MM.1S (cell line): ENCODE measurements around the gene LDB1.

Experiments
- DNase-seq: peaks from one replicate; pipeline ENCODE4 v3.0.0-alpha.2; 2015
- H2AFZ ChIP-seq: fragments of 300-600 bp; sonication (generic); 2 replicates; pipeline ENCODE4 v1.6.0; 2016; ENCODE audit warnings: antibody characterized with exemption, low read length
- H3F3A ChIP-seq: fragments of 300-600 bp; sonication (generic); 2 replicates; pipeline ENCODE4 v1.6.1; 2016; ENCODE audit warnings: mild to moderate bottlenecking, antibody characterized with exemption, low read length, moderate library complexity, mixed read lengths; ENCODE audit not compliant: insufficient read depth
- H3K27ac ChIP-seq: fragments of 300-600 bp; sonication (generic); 2 replicates; pipeline ENCODE4 v1.5.1; 2016; ENCODE audit warnings: mild to moderate bottlenecking, low read length
- H3K27me3 ChIP-seq: fragments of 300-600 bp; sonication (generic); replicated peaks from 2 replicates; pipeline ENCODE4 v1.6.0; 2016; ENCODE audit warnings: low read length; ENCODE audit not compliant: insufficient read depth
- H3K36me3 ChIP-seq: fragments of 300-600 bp; sonication (generic); replicated peaks from 2 replicates; pipeline ENCODE4 v1.6.1; 2016; ENCODE audit warnings: mild to moderate bottlenecking, low read length, mixed read lengths; ENCODE audit not compliant: insufficient read depth
- H3K4me1 ChIP-seq: fragments of 300-600 bp; sonication (generic); 2 replicates; pipeline ENCODE4 v1.6.1; 2016; ENCODE audit warnings: low read length, mixed read lengths
- H3K4me2 ChIP-seq: fragments of 300-600 bp; sonication (generic); 2 replicates; pipeline ENCODE4 v1.6.0; 2016; ENCODE audit warnings: low read depth, low read length
- H3K4me3 ChIP-seq: fragments of 300-600 bp; sonication (generic); 2 replicates; pipeline ENCODE4 v1.5.1; 2016; ENCODE audit warnings: low read length, mixed read lengths
- H3K79me2 ChIP-seq: fragments of 300-600 bp; sonication (generic); 2 replicates; pipeline ENCODE4 v1.6.1; 2016; ENCODE audit warnings: mixed run types, low read length, mixed read lengths
- H3K9ac ChIP-seq: fragments of 300-600 bp; sonication (generic); 2 replicates; pipeline ENCODE4 v1.6.1; 2016; ENCODE audit warnings: low read length, mixed read lengths
- H3K9me2 ChIP-seq: fragments of 300-600 bp; sonication (generic); replicated peaks from 2 replicates; pipeline ENCODE4 v1.6.1; 2016; ENCODE audit warnings: mild to moderate bottlenecking, low read length, mixed read lengths; ENCODE audit not compliant: insufficient read depth
- H3K9me3 ChIP-seq: fragments of 300-600 bp; sonication (generic); replicated peaks from 2 replicates; pipeline ENCODE4 v1.6.1; 2016; ENCODE audit warnings: mild to moderate bottlenecking, low read length, mixed read lengths; ENCODE audit not compliant: insufficient read depth
- H4K20me1 ChIP-seq: fragments of 300-600 bp; sonication (generic); 2 replicates; pipeline ENCODE4 v1.6.1; 2016; ENCODE audit warnings: mild to moderate bottlenecking, low read length, moderate library complexity, mixed read lengths; ENCODE audit not compliant: insufficient read depth
- CTCF ChIP-seq: fragments of 300-600 bp; sonication (generic); IDR thresholded peaks from 2 replicates; pipeline ENCODE4 v1.5.1; 2016; ENCODE audit warnings: antibody characterized with exemption, low read length, mixed read lengths
- EZH2 ChIP-seq: fragments of 300-600 bp; sonication (generic); optimal IDR thresholded peaks from 2 replicates; pipeline ENCODE3; 2017; ENCODE audit warnings: low read depth, mild to moderate bottlenecking, antibody characterized with exemption, low read length, mixed read lengths
- EZH2phosphoT487 ChIP-seq: fragments of 300-600 bp; sonication (generic); IDR thresholded peaks from 2 replicates; pipeline ENCODE4 v1.6.1; 2018; ENCODE audit warnings: antibody characterized with exemption, low read length

LDB1 gene

GRCh38 chr10:102132563-102133372 lies 12.6 kb upstream of the LDB1 start, which contains the start of gene PPRC1:
PPRC1 (plus strand) TSS chr10:102133040; CDS start chr10:102133069, 29 bp downstream.
- TF ChIP-seq EZH2phosphoT487 (no peak), EZH2 (no peak), CTCF (peak; percentile 95)
- H3K9me2 ChIP-seq = no peaks in the 10 kb centered on the region
- peak within 1 kb of the TSS; percentile 93 for H3K4me2 ChIP-seq
- peaks cover 25% of the 10 kb centered on the region; the same call in 1 of the 2 replicates for H4K20me1 ChIP-seq
- H3K27me3 ChIP-seq = no peaks in the 10 kb centered on the region
- peak within 1 kb of the TSS; percentile 91 for H3K4me3 ChIP-seq
- 0 out of 2 replicates have a peak, but pooled peaks cover 13% of the 10 kb centered on the region for H3K4me1 ChIP-seq
- no peaks in the 10 kb centered on the region for H3F3A ChIP-seq
- H2AFZ ChIP-seq = peak within 1 kb of the TSS; percentile 80
- peaks cover 50% of the 10 kb centered on the region for H3K79me2 ChIP-seq
- DNase-seq = peak; percentile 99
- H3K27ac ChIP-seq = peak within 1 kb of the TSS; percentile 68
- H3K9ac ChIP-seq = peak within 1 kb of the TSS; percentile 97
- 0 out of 2 replicates have a peak, but pooled peaks cover 3% of the 10 kb centered on the region for H3K36me3 ChIP-seq
- H3K9me3 ChIP-seq = no peaks in the 10 kb centered on the region

DNA sequence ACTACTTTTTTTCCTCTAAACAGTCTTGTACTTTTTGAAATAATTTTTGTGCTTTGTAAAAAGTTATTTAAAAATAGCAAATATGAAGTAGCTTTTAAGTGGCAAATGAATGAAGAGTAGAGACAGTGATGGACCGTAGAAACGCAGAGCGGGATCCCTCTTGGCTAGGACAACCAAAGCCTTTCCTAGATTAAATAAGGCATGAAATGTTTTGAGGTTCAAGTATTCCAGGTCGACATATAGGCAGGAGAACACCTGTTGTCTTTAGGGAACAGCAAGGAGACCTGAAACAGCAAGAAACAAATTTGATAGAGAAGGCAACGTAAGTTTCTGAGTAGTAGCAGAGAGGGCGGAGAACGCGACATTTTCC lies 12.0 kb upstream of the LDB1 start:
- Histone ChIP-seq H3K9me2 (no peaks in the 10 kb centered on the region), H2AFZ (peak overlapping the region; percentile 80), H3K27ac (no peak overlapping the region), H3K79me2 (peaks cover 44% of the 10 kb centered on the region), H4K20me1 (peaks cover 19% of the 10 kb centered on the region; the same call in 1 of the 2 replicates), H3K9ac (peak overlapping the region; percentile 8; the same call in 1 of the 2 replicates), H3F3A (no peaks in the 10 kb centered on the region), H3K36me3 (no peaks in the 10 kb centered on the region), H3K4me2 (peak overlapping the region; percentile 50), H3K9me3 (no peaks in the 10 kb centered on the region), H3K4me3 (peak overlapping the region; percentile 91), H3K4me1 (0 out of 2 replicates have a peak, but pooled peaks cover 13% of the 10 kb centered on the region), H3K27me3 (no peaks in the 10 kb centered on the region)
- no peak for DNase-seq
- no peak for TF ChIP-seq EZH2
- no peak for TF ChIP-seq CTCF
- no peak for TF ChIP-seq EZH2phosphoT487

- Histone ChIP-seq H3F3A (no peaks in the 10 kb centered on the region), H3K9ac (no peak overlapping the region), H3K79me2 (peaks cover 37% of the 10 kb centered on the region), H2AFZ (peak overlapping the region; percentile 80; the same call in 1 of the 2 replicates), H4K20me1 (peaks cover 12% of the 10 kb centered on the region; the same call in 1 of the 2 replicates), H3K27ac (no peak overlapping the region), H3K4me1 (0 out of 2 replicates have a peak, but pooled peaks cover 13% of the 10 kb centered on the region), H3K9me2 (no peaks in the 10 kb centered on the region), H3K36me3 (no peaks in the 10 kb centered on the region), H3K27me3 (no peaks in the 10 kb centered on the region), H3K4me2 (peak overlapping the region; percentile 50; the same call in 1 of the 2 replicates), H3K4me3 (0 out of 2 replicates have a peak overlapping the region, but pooled peaks have one; percentile 91), H3K9me3 (no peaks in the 10 kb centered on the region)
- TF ChIP-seq CTCF = no peak
- no peak for TF ChIP-seq EZH2phosphoT487
- no peak for TF ChIP-seq EZH2
- no peak for DNase-seq
These were observed 11.4 kb upstream of the LDB1 start for GRCh38 chr10:102131286-102132170.
